Lower leg skin (tissue), 4 donors: ENCODE measurements around the gene TMEM154. TPM values are rescaled to one million over a fixed set of nuclear protein-coding genes. Genes with fewer than 3 reads are reported as not detected.

Source experiments
- DNase-seq, 2 donors: peaks; one replicate each; pipeline ENCODE4 v3.0.0-alpha.2; 2019; ENCODE audit warnings: low spot score in 2 of 2
- H3K4me3 ChIP-seq: fragments of 200-600 bp; sonication (generic); 2 replicates; pipeline ENCODE4 v1.5.1; 2017; ENCODE audit warnings: mild to moderate bottlenecking, low read depth; ENCODE audit not compliant: poor library complexity, severe bottlenecking
- CTCF ChIP-seq, 3 donors: fragments of 450-650 bp; IDR thresholded peaks; one replicate each; pipeline ENCODE4 v1.5.1; 2016; ENCODE audit warnings: antibody characterized with exemption in 3 of 3, mild to moderate bottlenecking in 3 of 3, moderate library complexity in 2 of 3
- POLR2A ChIP-seq, 2 donors: fragments of 450-650 bp; IDR thresholded peaks; one replicate each; pipeline ENCODE4 v1.6.1; 2016 to 2017; ENCODE audit warnings: antibody characterized with exemption in 2 of 2, mild to moderate bottlenecking in 1 of 2, moderate library complexity in 1 of 2
- WGBS, 2 donors: methylation state at CpG; one replicate each; pipeline ENCODE4 v1.1.5; 2018; 5-methylcytosine and 5-hydroxymethylcytosine counted together
- intact Hi-C: fragments of 100-400 bp; cut with DNase I; formaldehyde crosslinking; loops from one replicate; pipeline ENCODE4 v1.15.0; 2023; ENCODE audit warnings: low total_unique reads
- total RNA-seq, 4 donors: library from RNA; depleted of rRNA; stranded (reverse); fragments of >200 nt; gene quantifications; one replicate each; pipeline ENCODE4 v1.1.0, GENCODE V29; 2016

TMEM154 gene
- total RNA-seq, 4 donors from 2014 or later, result 73.1 to 139 (median 97.5) TPM

GRCh38 chr4:152693871-152694270 is 14.1 kb upstream of the TMEM154 start:
- intact Hi-C loops, result no loop called here
- WGBS, 2 donors, result 36 to 55% methylated on average over 5 of the region's 5 CpGs
- TF ChIP-seq CTCF (IDR thresholded peaks at IDR 0.05) (no peak), POLR2A (IDR thresholded peaks at IDR 0.05) (no peak)
- no peak for DNase-seq
- H3K4me3 ChIP-seq, result no peak overlapping the region

DNA sequence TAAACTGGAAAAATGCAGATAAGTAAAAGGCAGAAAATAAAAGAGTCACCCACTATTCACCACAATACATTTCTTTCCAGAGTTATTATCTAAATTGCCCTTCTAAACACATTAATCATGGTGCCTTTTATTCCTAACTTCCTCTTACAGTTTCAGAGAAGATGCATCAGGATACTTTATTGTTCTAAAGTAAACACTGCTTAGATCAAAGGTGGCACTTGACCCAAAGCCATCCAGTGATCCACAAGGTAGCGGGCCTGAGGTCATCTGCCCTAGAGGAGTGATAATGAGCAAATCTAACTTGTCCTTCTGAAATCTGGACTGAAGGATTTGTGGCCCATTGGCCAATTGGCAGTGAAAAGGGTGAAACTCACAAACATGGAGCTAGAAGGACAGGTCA is 12.0 kb upstream of the TMEM154 start:
- intact Hi-C loops, result no loop called here
- DNase-seq, result no peak
- WGBS, 2 donors, result 85 to 97% methylated on average over 1 of the region's 1 CpG
- TF ChIP-seq CTCF (IDR thresholded peaks at IDR 0.05) (no peak), POLR2A (IDR thresholded peaks at IDR 0.05) (no peak)
- no peak overlapping the region for H3K4me3 ChIP-seq

- DNase-seq, result no peak
- intact Hi-C loops, result no loop called here
- TF ChIP-seq POLR2A (IDR thresholded peaks at IDR 0.05) (no peak), CTCF (IDR thresholded peaks at IDR 0.05) (no peak)
- 69% methylated on average over 4 of the region's 4 CpGs for WGBS, 2 donors
- H3K4me3 ChIP-seq, result no peak overlapping the region
These were observed 11.2 kb upstream of the TMEM154 start for GRCh38 chr4:152690706-152691651.

DNA sequence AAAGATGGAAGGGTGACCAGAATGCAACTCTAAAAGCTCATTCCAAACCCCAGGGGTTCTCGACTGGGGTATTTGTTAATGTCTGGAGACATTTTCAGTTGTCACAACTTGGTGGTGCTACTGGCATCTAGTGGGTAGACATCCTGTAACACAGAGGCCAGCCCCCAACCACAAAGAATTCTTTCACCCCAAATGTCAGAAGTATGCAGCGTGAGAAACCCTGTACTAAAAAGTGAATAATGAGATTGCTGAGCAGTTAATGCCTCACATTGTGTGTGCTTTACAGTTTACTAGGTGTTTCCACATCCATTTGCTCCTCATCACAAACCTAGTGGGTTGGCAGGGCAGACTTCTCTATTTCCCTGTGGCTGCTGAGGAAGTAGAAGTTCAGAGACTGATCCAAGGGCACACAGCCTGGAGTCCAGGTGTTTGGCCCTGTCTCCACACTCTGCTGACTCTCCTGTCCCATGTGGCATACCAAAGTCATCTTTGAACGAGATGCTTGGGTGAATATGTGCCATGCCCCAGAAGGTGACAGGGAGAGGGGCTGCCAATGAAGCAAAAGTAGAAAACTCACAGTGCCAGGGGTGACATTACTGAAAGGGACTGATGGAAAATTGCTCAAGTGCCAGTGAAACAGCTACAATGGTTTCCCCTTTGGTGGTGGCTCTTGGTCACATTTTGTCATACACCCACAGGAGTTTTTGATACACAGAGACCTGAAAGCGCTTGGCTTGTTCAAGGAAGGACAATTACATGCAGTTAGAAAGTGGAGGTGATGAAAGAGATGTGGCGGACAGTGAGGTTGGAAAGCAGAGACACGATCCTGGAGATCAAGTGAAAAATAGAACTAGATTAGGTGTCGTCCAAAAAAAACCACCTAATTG is 10.1 kb upstream of the TMEM154 start:
- TF ChIP-seq POLR2A (IDR thresholded peaks at IDR 0.05), result no peak
- TF ChIP-seq CTCF (IDR thresholded peaks at IDR 0.05), result no peak
- 81 to 84% methylated on average over 7 of the region's 7 CpGs for WGBS, 2 donors
- no peak overlapping the region for H3K4me3 ChIP-seq
- DNase-seq, result no peak
- intact Hi-C loops, result no loop called here

DNA sequence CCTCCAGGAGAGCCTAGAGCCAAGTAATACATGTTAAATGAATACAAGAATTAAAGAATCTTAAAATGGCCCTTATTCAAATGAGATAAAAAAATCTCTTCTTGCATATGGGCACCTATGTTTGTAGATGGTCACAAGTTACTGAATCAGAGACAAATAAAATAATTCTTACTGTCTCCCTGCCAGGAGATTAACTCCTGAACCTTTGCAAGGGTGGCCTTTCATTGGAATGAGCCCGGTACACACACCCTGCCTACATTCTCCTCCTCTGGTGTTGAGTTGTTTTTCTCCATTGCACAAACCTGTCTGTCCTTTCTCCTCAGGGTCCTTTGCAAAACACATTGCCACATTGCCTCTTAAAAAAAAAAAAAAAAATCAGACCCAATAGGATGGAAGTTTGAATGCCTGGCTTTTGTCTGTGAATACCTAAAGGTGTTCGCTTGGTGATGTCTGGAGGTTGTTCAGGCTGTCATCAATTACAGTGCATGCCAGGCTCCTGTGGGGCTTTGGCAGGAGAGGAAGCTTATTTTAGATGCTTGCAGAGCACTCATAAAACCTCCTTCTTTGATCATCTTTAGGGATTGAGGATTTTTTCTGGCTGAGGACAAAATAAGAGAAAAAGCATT is 8.3 kb upstream of the TMEM154 start:
- no peak for TF ChIP-seq CTCF (IDR thresholded peaks at IDR 0.05)
- TF ChIP-seq POLR2A (IDR thresholded peaks at IDR 0.05), result no peak
- intact Hi-C loops, result no loop called here
- WGBS, 2 donors, result 26 to 34% methylated on average over 2 of the region's 2 CpGs
- no peak for DNase-seq
- no peak overlapping the region for H3K4me3 ChIP-seq
